H9 (cell line): ENCODE data around the gene FAM120A. TPM values are rescaled to one million over a fixed set of nuclear protein-coding genes. Genes with fewer than 3 reads are reported as not detected.
"Not testable (repeated sequence)": the region's sequence is repeated elsewhere in the genome, so short reads cannot be mapped to it uniquely, and the experiment has no call there.

ENCODE experiments used
- DNase-seq: peaks from one replicate; pipeline ENCODE4 v3.0.0-alpha.2; 2017
- H2AFZ ChIP-seq: one replicate; pipeline ENCODE4 v1.6.1; 2013; ENCODE audit warnings: mild to moderate bottlenecking, low read length, control low read depth, moderate library complexity
- H2AK5ac ChIP-seq: 2 replicates; pipeline ENCODE4 v1.6.1; 2013; ENCODE audit warnings: low read length, control low read depth, mixed read lengths; ENCODE audit not compliant: insufficient read length
- H2BK120ac ChIP-seq: one replicate; pipeline ENCODE4 v1.6.1; 2013; ENCODE audit warnings: low read depth, mild to moderate bottlenecking, low read length, control low read depth, inconsistent platforms; ENCODE audit not compliant: poor library complexity, severe bottlenecking
- H2BK12ac ChIP-seq: 2 replicates; pipeline ENCODE4 v1.6.1; 2013; ENCODE audit warnings: low read length, control low read depth, mixed read lengths, low read depth; ENCODE audit not compliant: insufficient read length
- H2BK15ac ChIP-seq: 2 replicates; pipeline ENCODE4 v1.6.1; 2013; ENCODE audit warnings: low read depth, low read length, control low read depth
- H2BK20ac ChIP-seq: one replicate; pipeline ENCODE4 v1.6.1; 2013; ENCODE audit warnings: low read depth, mild to moderate bottlenecking, low read length, control low read depth, inconsistent platforms; ENCODE audit not compliant: poor library complexity, severe bottlenecking
- H2BK5ac ChIP-seq: 2 replicates; pipeline ENCODE4 v1.6.1; 2013; ENCODE audit warnings: low read length, control low read depth, mixed read lengths; ENCODE audit not compliant: insufficient read length
- H3K14ac ChIP-seq: 2 replicates; pipeline ENCODE4 v1.6.1; 2013; ENCODE audit warnings: low read length, control low read depth; ENCODE audit not compliant: insufficient read depth
- H3K18ac ChIP-seq: 2 replicates; pipeline ENCODE4 v1.6.1; 2013; ENCODE audit warnings: low read depth, mild to moderate bottlenecking, mixed read lengths, low read length, control low read depth; ENCODE audit not compliant: insufficient read length
- H3K23ac ChIP-seq: 2 replicates; pipeline ENCODE4 v1.6.1; 2013; ENCODE audit warnings: low read length, control low read depth, mixed read lengths, low read depth; ENCODE audit not compliant: insufficient read length
- H3K23me2 ChIP-seq: 2 replicates; pipeline ENCODE4 v1.6.1; 2013; ENCODE audit warnings: low read depth, mild to moderate bottlenecking, mixed read lengths, low read length, control low read depth; ENCODE audit not compliant: insufficient read length, poor library complexity, severe bottlenecking
- H3K27ac ChIP-seq: 2 replicates; pipeline ENCODE4 v1.5.1; 2013; ENCODE audit warnings: low read length, control low read depth, mixed read lengths, low read depth; ENCODE audit not compliant: insufficient read length
- H3K27me3 ChIP-seq: 2 replicates; pipeline ENCODE4 v1.6.1; 2013; ENCODE audit warnings: low read length, control low read depth, inconsistent platforms; ENCODE audit not compliant: insufficient read depth
- H3K4ac ChIP-seq: 2 replicates; pipeline ENCODE4 v1.6.1; 2013; ENCODE audit warnings: low read depth, mild to moderate bottlenecking, control low read depth, inconsistent platforms, low read length, moderate library complexity
- H3K4me1 ChIP-seq: 2 replicates; pipeline ENCODE4 v1.6.1; 2013; ENCODE audit warnings: low read length, control low read depth, inconsistent platforms; ENCODE audit not compliant: insufficient read depth
- H3K4me2 ChIP-seq: 2 replicates; pipeline ENCODE4 v1.6.1; 2013; ENCODE audit warnings: low read length, control low read depth, mixed read lengths; ENCODE audit not compliant: insufficient read length, insufficient read depth
- H3K56ac ChIP-seq: 2 replicates; pipeline ENCODE4 v1.6.1; 2013; ENCODE audit warnings: low read depth, mild to moderate bottlenecking, mixed read lengths, low read length, control low read depth; ENCODE audit not compliant: insufficient read length
- H3K79me1 ChIP-seq: 2 replicates; pipeline ENCODE4 v1.6.1; 2013; ENCODE audit warnings: low read depth, mild to moderate bottlenecking, moderate library complexity, low read length, control low read depth, inconsistent platforms; ENCODE audit not compliant: insufficient read depth, poor library complexity, severe bottlenecking
- H3K79me2 ChIP-seq: 2 replicates; pipeline ENCODE4 v1.6.1; 2013; ENCODE audit warnings: low read length, control low read depth, inconsistent platforms; ENCODE audit not compliant: insufficient read depth
- H3K9ac ChIP-seq: 2 replicates; pipeline ENCODE4 v1.6.1; 2013; ENCODE audit warnings: low read length, control low read depth, mixed read lengths; ENCODE audit not compliant: insufficient read length; ENCODE audit errors: extremely low read depth
- H3K9me3 ChIP-seq: one replicate; pipeline ENCODE4 v1.6.1; 2013; ENCODE audit warnings: low read depth, low read length, inconsistent platforms; ENCODE audit not compliant: control insufficient read depth
- H3T11ph ChIP-seq: one replicate; pipeline ENCODE4 v1.6.1; 2013; ENCODE audit warnings: mild to moderate bottlenecking, low read length, control low read depth, inconsistent platforms
- H4K20me1 ChIP-seq: one replicate; pipeline ENCODE4 v1.6.1; 2013; ENCODE audit not compliant: control insufficient read depth, insufficient read length, insufficient read depth
- H4K5ac ChIP-seq: 2 replicates; pipeline ENCODE4 v1.6.1; 2013; ENCODE audit warnings: low read depth, mild to moderate bottlenecking, mixed read lengths, low read length, control low read depth; ENCODE audit not compliant: insufficient read length
- H4K8ac ChIP-seq: replicated peaks from 2 replicates; pipeline ENCODE4 v1.6.1; 2013; ENCODE audit warnings: low read length, control low read depth, mixed read lengths, low read depth; ENCODE audit not compliant: insufficient read length
- H4K91ac ChIP-seq: 2 replicates; pipeline ENCODE4 v1.6.1; 2013; ENCODE audit warnings: low read depth, mild to moderate bottlenecking, moderate library complexity, mixed read lengths, low read length, control low read depth; ENCODE audit not compliant: insufficient read length
- H3K27ac Mint-ChIP-seq, 3 experiments: 2 replicates in 2 of 3; 3 replicates in 1 of 3; pipeline ENCODE4 v1.8.0; 2020 to 2021; ENCODE audit warnings: mixed read lengths in 3 of 3, mild to moderate bottlenecking in 1 of 3, moderate library complexity in 1 of 3
- H3K27me3 Mint-ChIP-seq: 2 replicates; pipeline ENCODE4 v1.8.0; 2021; ENCODE audit warnings: low read depth, mild to moderate bottlenecking, moderate library complexity, mixed read lengths
- H3K36me3 Mint-ChIP-seq, 3 experiments: 2 replicates in 2 of 3; 3 replicates in 1 of 3; pipeline ENCODE4 v1.8.0; 2020 to 2021; ENCODE audit warnings: low read depth in 3 of 3, mixed read lengths in 3 of 3; ENCODE audit not compliant: insufficient read depth in 1 of 3
- H3K4me1 Mint-ChIP-seq, 2 experiments: 2 replicates each; pipeline ENCODE4 v1.8.0; 2020; ENCODE audit warnings: mixed read lengths in 2 of 2
- H3K4me3 Mint-ChIP-seq, 2 experiments: 2 replicates in 1 of 2; 3 replicates in 1 of 2; pipeline ENCODE4 v1.8.0; 2020 to 2021; ENCODE audit warnings: mild to moderate bottlenecking in 2 of 2, mixed read lengths in 2 of 2, moderate library complexity in 1 of 2
- H3K9me3 Mint-ChIP-seq, 2 experiments: 2 replicates in 1 of 2; 3 replicates in 1 of 2; pipeline ENCODE4 v1.8.0; 2020; ENCODE audit warnings: mild to moderate bottlenecking in 2 of 2, mixed read lengths in 2 of 2, moderate library complexity in 1 of 2
- WGBS: extraction: QIAGEN DNeasy Blood & Tissue Kit; methylation state at CpG from one replicate; pipeline ENCODE4 v1.1.7; 2013; ENCODE audit warnings: missing lambda C conversion rate, low lambda C conversion rate, mixed read lengths; ENCODE audit not compliant: insufficient read length; ENCODE audit errors: extremely low coverage; 5-methylcytosine and 5-hydroxymethylcytosine counted together
- total RNA-seq: library from RNA; stranded (reverse); gene quantifications from 2 replicates; pipeline ENCODE4 v1.2.1, GENCODE V29; 2021
- TF ChIP-seq, protein P1 (sequence below): fragments of 200-600 bp; sonication (generic); conservative IDR thresholded peaks from 3 replicates; pipeline ENCODE4 v1.8.0; 2021; ENCODE audit warnings: antibody characterized with exemption, mild to moderate bottlenecking

Gene FAM120A
- total RNA-seq, 1 experiment from 2014 or later = 57.7 TPM

DNA sequence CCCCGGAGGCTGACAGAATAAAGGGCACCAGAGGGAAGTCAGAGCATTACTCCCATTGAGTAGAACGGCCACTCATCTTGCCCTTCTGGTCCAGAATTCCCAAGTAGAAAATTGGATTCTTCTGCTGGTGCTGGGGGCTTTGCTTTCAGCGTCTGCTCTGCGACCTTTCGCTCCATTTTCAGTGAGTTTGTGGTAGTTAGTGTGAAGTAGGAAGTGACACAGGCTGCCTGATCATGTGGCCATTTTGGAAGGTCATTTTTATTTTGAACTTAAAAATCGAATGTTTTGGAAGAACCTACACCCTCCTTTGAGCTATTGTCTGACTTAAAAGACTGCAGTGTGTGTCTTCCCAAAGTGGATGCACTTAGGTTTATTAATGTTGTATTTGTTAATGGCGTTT lies 58.6 kb downstream of the FAM120A start:
- H3K4ac ChIP-seq = no peak overlapping the region
- no CpG with 5 or more reads among the region's 7 CpGs for WGBS
- H3K36me3 Mint-ChIP-seq = peaks cover 0 to 15% (median 8%) of the 10 kb centered on the region in 3 experiments; a peak in 4 of 7 replicates

DNA sequence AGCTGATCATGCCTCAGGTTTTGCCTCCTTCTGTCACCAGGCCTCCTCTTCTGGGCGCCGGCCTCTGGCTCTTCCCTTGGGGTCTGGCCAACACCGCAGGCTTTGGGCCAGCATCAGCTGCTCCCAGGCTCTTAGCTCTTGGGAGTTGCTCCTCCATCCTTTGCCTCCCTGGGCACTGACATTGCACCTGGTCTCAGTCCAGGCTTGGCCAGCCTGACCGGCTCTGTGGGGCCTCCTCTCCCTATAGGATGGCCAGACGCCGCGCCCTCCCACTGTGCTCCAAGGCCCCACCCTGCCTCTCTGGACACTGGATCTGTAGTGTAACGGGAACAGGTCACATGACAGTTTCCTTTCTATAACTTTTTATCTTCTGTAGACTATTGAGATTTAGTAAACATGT lies 59.7 kb downstream of the FAM120A start:
- not testable (repeated sequence) for H3K23me2 ChIP-seq, H3K27ac Mint-ChIP-seq, H3K9me3 Mint-ChIP-seq, H4K8ac ChIP-seq, H3K4me2 ChIP-seq, H3K9ac ChIP-seq, H2BK5ac ChIP-seq, H3K23ac ChIP-seq, H3K9me3 ChIP-seq, H3K27me3 Mint-ChIP-seq, H3K79me1 ChIP-seq, H3T11ph ChIP-seq, H3K4me3 Mint-ChIP-seq, H3K56ac ChIP-seq, H2BK12ac ChIP-seq, H3K27me3 ChIP-seq, H2AK5ac ChIP-seq, H3K14ac ChIP-seq, H3K79me2 ChIP-seq, H3K27ac ChIP-seq, H2BK120ac ChIP-seq, H3K4me1 ChIP-seq, DNase-seq, H2BK20ac ChIP-seq, H4K5ac ChIP-seq, H4K91ac ChIP-seq, H3K18ac ChIP-seq, H2AFZ ChIP-seq, H4K20me1 ChIP-seq, H2BK15ac ChIP-seq, H3K4ac ChIP-seq
- Mint-ChIP-seq H3K4me1 (peaks cover 15 to 26% of the 10 kb centered on the region in 2 experiments), H3K36me3 (peaks cover 3 to 14% (median 10%) of the 10 kb centered on the region in 3 experiments; a peak in 6 of 7 replicates)
- no CpG with 5 or more reads among the region's 8 CpGs for WGBS

More for the DNA sequence above, 58.6 kb downstream of the FAM120A start:
- H2AK5ac ChIP-seq = no peak overlapping the region
- H2BK15ac ChIP-seq = no peak overlapping the region
- H4K91ac ChIP-seq = no peak overlapping the region
- H3T11ph ChIP-seq = no peak overlapping the region
- H3K79me2 ChIP-seq = peaks cover 2% of the 10 kb centered on the region; the same call in 1 of the 2 replicates
- H2BK20ac ChIP-seq = no peak overlapping the region
- no peak overlapping the region for H2BK120ac ChIP-seq
- Mint-ChIP-seq H3K27ac (peak overlapping the region in 2 of 3 experiments; percentile 6 to 8; a peak in 2 of 7 replicates), H3K27me3 (no peaks in the 10 kb centered on the region), H3K4me1 (peaks cover 15 to 26% of the 10 kb centered on the region in 2 experiments), H3K9me3 (no peaks in the 10 kb centered on the region), H3K4me3 (no peak overlapping the region)
- DNase-seq = no peak
- no peaks in the 10 kb centered on the region for H3K23me2 ChIP-seq
- no peak overlapping the region for H2BK12ac ChIP-seq
- peaks cover 2% of the 10 kb centered on the region for H3K79me1 ChIP-seq
- no peak overlapping the region for H2BK5ac ChIP-seq
- H3K4me1 ChIP-seq = no peaks in the 10 kb centered on the region
- no peak overlapping the region for H3K9ac ChIP-seq
- no peak overlapping the region for H3K23ac ChIP-seq
- H4K8ac ChIP-seq = no peak overlapping the region
- no peak overlapping the region for H4K5ac ChIP-seq
- H3K27ac ChIP-seq = no peak overlapping the region
- no peak overlapping the region for H3K18ac ChIP-seq
- no peak overlapping the region for H3K4me2 ChIP-seq
- no peaks in the 10 kb centered on the region for H3K9me3 ChIP-seq
- no peak overlapping the region for H2AFZ ChIP-seq
- H4K20me1 ChIP-seq = peaks cover 2% of the 10 kb centered on the region
- no peak overlapping the region for H3K14ac ChIP-seq
- H3K56ac ChIP-seq = no peak overlapping the region
- TF ChIP-seq, protein P1, sequence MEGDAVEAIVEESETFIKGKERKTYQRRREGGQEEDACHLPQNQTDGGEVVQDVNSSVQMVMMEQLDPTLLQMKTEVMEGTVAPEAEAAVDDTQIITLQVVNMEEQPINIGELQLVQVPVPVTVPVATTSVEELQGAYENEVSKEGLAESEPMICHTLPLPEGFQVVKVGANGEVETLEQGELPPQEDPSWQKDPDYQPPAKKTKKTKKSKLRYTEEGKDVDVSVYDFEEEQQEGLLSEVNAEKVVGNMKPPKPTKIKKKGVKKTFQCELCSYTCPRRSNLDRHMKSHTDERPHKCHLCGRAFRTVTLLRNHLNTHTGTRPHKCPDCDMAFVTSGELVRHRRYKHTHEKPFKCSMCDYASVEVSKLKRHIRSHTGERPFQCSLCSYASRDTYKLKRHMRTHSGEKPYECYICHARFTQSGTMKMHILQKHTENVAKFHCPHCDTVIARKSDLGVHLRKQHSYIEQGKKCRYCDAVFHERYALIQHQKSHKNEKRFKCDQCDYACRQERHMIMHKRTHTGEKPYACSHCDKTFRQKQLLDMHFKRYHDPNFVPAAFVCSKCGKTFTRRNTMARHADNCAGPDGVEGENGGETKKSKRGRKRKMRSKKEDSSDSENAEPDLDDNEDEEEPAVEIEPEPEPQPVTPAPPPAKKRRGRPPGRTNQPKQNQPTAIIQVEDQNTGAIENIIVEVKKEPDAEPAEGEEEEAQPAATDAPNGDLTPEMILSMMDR = no peak
- H3K27me3 ChIP-seq = no peaks in the 10 kb centered on the region
